Panc1 (cell line): ENCODE data around the gene ITPR3. TPM values are rescaled to one million over a fixed set of nuclear protein-coding genes. Genes with fewer than 3 reads are reported as not detected.
A peak's percentile ranks its signal among the peaks of the same experiment; 100 is the strongest.
"Not testable (repeated sequence)": the region's sequence is repeated elsewhere in the genome, so short reads cannot be mapped to it uniquely, and the experiment has no call there.

ENCODE experiments used
- ATAC-seq: fragments of 200-7000 bp; cut with Tn5 transposase; 2 replicates; pipeline ENCODE4 v1.9.1; 2020; ENCODE audit warnings: mild to moderate bottlenecking, moderate library complexity
- BruUV-seq: library from RNA; stranded (reverse); fragments of 400-500 nt; replicated peaks from 2 replicates; lab custom pipeline; 2021; lab: Mats Ljungman, UMichigan
- CTCF ChIA-PET: fragments of 300-600 bp; sonication (Branson Sonifier 250); formaldehyde crosslinking; loops from one replicate; lab custom pipeline; 2022; ENCODE audit warnings: antibody characterized with exemption; lab: Charles Lee
- POLR2A ChIA-PET: fragments of 300-600 bp; sonication (Branson Sonifier 250); formaldehyde crosslinking; loops from one replicate; lab custom pipeline; 2022; ENCODE audit warnings: antibody characterized with exemption; lab: Charles Lee
- DNase-seq: peaks from one replicate; pipeline ENCODE4 v3.0.0-alpha.2; 2010; ENCODE audit warnings: low read depth, low spot score
- H3K27ac ChIP-seq: 2 replicates; pipeline ENCODE4 v1.5.1; 2011; ENCODE audit warnings: mild to moderate bottlenecking, low read length, inconsistent platforms
- H3K27me3 ChIP-seq: fragments of 200-500 bp; sonication (Bioruptor generic); 2 replicates; pipeline ENCODE4 v1.6.0; 2014; ENCODE audit warnings: low read length, inconsistent platforms; ENCODE audit not compliant: control insufficient read depth, insufficient read depth
- H3K36me3 ChIP-seq: fragments of 200-500 bp; sonication (Bioruptor generic); 2 replicates; pipeline ENCODE4 v1.5.1; 2014; ENCODE audit warnings: inconsistent platforms, mild to moderate bottlenecking, low read length, moderate library complexity; ENCODE audit not compliant: control insufficient read depth, insufficient read depth
- H3K4me1 ChIP-seq: 2 replicates; pipeline ENCODE4 v1.5.1; 2011; ENCODE audit warnings: inconsistent platforms, mild to moderate bottlenecking, low read length, moderate library complexity; ENCODE audit not compliant: control insufficient read depth, insufficient read depth
- H3K4me3 ChIP-seq, 2 experiments: 2 replicates each; pipeline ENCODE4 v1.5.1; 2011 to 2012; ENCODE audit warnings: low read depth in 2 of 2, low read length in 2 of 2, mild to moderate bottlenecking in 2 of 2, inconsistent platforms in 1 of 2, moderate library complexity in 1 of 2
- H3K9me3 ChIP-seq: fragments of 200-500 bp; sonication (Bioruptor generic); 2 replicates; pipeline ENCODE4 v1.5.1; 2014; ENCODE audit warnings: low read depth, mild to moderate bottlenecking, inconsistent platforms, low read length, moderate library complexity; ENCODE audit not compliant: control insufficient read depth, insufficient read depth
- CTCF ChIP-seq: fragments of 450-650 bp; IDR thresholded peaks from 2 replicates; pipeline ENCODE4 v1.5.1; 2017; ENCODE audit warnings: mild to moderate bottlenecking
- POLR2AphosphoS5 ChIP-seq: IDR thresholded peaks from 2 replicates; pipeline ENCODE4 v1.6.1; 2012; ENCODE audit warnings: mild to moderate bottlenecking, low read depth, low read length, moderate library complexity
- SIN3A ChIP-seq: IDR thresholded peaks from 2 replicates; pipeline ENCODE4 v1.6.1; 2012; ENCODE audit warnings: low read depth, mild to moderate bottlenecking, low read length, moderate library complexity, borderline replicate concordance; ENCODE audit not compliant: insufficient read depth
- TCF7L2 ChIP-seq: IDR thresholded peaks from 2 replicates; pipeline ENCODE4 v1.6.1; 2011; ENCODE audit warnings: mild to moderate bottlenecking, low read depth, low read length, inconsistent platforms
- in situ Hi-C: cut with HindIII; loops from 2 replicates; pipeline ENCODE4 v1.10.0; 2016; ENCODE audit warnings: low sequenced_read_pairs, low pct_unique_long_range_greater_than_20kb
- intact Hi-C: fragments of 100-400 bp; cut with micrococcal nuclease; formaldehyde crosslinking; loops from one replicate; pipeline ENCODE4 v1.10.0; 2022; ENCODE audit not compliant: unreplicated experiment
- total RNA-seq: library from RNA; stranded (reverse); gene quantifications from one replicate; pipeline ENCODE4 v1.2.1, GENCODE V29; 2021; ENCODE audit not compliant: unreplicated experiment
- TF ChIP-seq, protein P1 (sequence below), 2 experiments: IDR thresholded peaks; 2 replicates each; pipeline ENCODE4 v1.6.1; 2011 to 2012; ENCODE audit warnings: low read depth in 2 of 2, control low read depth in 1 of 2, low read length in 1 of 2, mild to moderate bottlenecking in 1 of 2, moderate library complexity in 1 of 2; ENCODE audit not compliant: insufficient read depth in 1 of 2

The ITPR3 gene
- total RNA-seq, 1 experiment from 2014 or later, result 65.8 TPM

- no peaks in the 10 kb centered on the region for H3K27me3 ChIP-seq
- TF ChIP-seq TCF7L2 (no peak), CTCF (no peak), SIN3A (no peak), POLR2AphosphoS5 (no peak)
- TF ChIP-seq, protein P1, sequence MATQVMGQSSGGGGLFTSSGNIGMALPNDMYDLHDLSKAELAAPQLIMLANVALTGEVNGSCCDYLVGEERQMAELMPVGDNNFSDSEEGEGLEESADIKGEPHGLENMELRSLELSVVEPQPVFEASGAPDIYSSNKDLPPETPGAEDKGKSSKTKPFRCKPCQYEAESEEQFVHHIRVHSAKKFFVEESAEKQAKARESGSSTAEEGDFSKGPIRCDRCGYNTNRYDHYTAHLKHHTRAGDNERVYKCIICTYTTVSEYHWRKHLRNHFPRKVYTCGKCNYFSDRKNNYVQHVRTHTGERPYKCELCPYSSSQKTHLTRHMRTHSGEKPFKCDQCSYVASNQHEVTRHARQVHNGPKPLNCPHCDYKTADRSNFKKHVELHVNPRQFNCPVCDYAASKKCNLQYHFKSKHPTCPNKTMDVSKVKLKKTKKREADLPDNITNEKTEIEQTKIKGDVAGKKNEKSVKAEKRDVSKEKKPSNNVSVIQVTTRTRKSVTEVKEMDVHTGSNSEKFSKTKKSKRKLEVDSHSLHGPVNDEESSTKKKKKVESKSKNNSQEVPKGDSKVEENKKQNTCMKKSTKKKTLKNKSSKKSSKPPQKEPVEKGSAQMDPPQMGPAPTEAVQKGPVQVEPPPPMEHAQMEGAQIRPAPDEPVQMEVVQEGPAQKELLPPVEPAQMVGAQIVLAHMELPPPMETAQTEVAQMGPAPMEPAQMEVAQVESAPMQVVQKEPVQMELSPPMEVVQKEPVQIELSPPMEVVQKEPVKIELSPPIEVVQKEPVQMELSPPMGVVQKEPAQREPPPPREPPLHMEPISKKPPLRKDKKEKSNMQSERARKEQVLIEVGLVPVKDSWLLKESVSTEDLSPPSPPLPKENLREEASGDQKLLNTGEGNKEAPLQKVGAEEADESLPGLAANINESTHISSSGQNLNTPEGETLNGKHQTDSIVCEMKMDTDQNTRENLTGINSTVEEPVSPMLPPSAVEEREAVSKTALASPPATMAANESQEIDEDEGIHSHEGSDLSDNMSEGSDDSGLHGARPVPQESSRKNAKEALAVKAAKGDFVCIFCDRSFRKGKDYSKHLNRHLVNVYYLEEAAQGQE (IDR thresholded peaks at IDR 0.05; ENCODE audit: insufficient read depth in 1 of 2, low read depth in 2 of 2, low read length in 1 of 2), result no peak
- peak; percentile 33; the same call in 1 of the 2 replicates for ATAC-seq
- H3K27ac ChIP-seq, result no peak overlapping the region
- BruUV-seq, result no TSS peak
- DNase-seq, result no peak
- no peaks in the 10 kb centered on the region for H3K36me3 ChIP-seq
- ChIA-PET CTCF (interaction anchor here (0.7 kb wide), 2 partner anchors 52 to 75 kb away, joined by 4 to 5 read pairs; no protein-coding TSS in a partner anchor), POLR2A (interaction anchor here (0.5 kb wide), 1 partner anchor 459 kb away, joined by 5 read pairs; no protein-coding TSS in a partner anchor)
- H3K4me3 ChIP-seq, result no peak overlapping the region
- in situ Hi-C loops, result no loop called here
- H3K4me1 ChIP-seq, result peaks cover 27% of the 10 kb centered on the region
- intact Hi-C loops, result no loop called here
- H3K9me3 ChIP-seq, result no peaks in the 10 kb centered on the region
Observed at GRCh38 chr6:33595001-33595846, 25.9 kb upstream of the ITPR3 start.

DNA sequence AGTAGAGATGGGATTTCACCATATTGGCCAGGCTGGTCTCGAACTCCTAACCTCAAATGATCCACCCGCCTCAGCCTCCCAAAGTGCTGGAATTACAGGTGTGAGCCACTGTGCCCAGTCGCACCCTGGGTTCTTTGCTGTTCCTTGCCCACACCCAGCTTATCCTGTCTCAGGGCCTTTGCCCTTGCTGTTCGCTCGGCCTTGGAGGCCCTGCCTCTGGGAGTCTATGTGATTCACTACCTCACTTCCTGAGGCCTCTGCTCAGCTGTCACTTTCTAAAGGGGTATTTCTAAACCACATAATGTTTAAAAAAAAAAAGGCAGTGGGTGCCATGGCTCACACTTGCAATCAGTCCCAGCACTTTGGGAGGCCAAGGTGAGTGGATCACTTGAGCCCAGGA lies 24.2 kb upstream of the ITPR3 start:
- BruUV-seq, DNase-seq, POLR2A ChIA-PET, intact Hi-C loops, H3K27ac ChIP-seq, H3K27me3 ChIP-seq, ATAC-seq, H3K9me3 ChIP-seq, H3K36me3 ChIP-seq, CTCF ChIA-PET, H3K4me3 ChIP-seq, in situ Hi-C loops: not testable (repeated sequence)
- peaks cover 13% of the 10 kb centered on the region; the same call in 1 of the 2 replicates for H3K4me1 ChIP-seq
